Hematopoietic multipotent progenitor cell (in vitro differentiated cells): ENCODE measurements around the gene VPS35L. TPM values are rescaled to one million over a fixed set of nuclear protein-coding genes. Genes with fewer than 3 reads are reported as not detected.

Experiments
- DNase-seq, 3 donors: peaks; one replicate each; pipeline ENCODE4 v3.0.0-alpha.2; 2011 to 2015; ENCODE audit warnings: low read depth in 2 of 3, low spot score in 2 of 3
- total RNA-seq: library from RNA; depleted of rRNA; stranded (reverse); fragments of >200 nt; gene quantifications from one replicate; pipeline ENCODE4 v1.2.3, GENCODE V29; 2012

The VPS35L gene
- total RNA-seq, 1 donor = 27.5 TPM

DNA sequence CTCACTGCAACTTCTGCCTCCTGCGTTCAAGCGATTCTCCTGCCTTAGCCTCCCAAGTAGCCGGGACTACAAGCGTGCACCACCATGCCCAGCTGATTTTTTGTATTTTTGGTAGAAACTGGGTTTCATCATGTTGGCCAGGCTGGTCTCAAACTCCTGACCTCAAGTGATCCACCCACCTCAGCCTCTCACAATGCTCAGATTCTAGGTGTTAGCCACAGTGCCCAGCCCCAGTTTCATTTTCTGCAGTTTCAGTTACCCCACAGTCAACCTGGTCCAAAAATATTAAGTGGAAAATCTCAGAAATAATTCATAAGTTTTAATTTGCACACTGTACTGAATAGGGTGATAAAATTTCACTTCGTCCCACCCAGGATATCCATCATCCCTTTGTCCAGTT is 133.8 kb downstream of the VPS35L start:
- DNase-seq = no peak

GRCh38 chr16:19690196-19690595 is 134.7 kb downstream of the VPS35L start:
- no peak for DNase-seq

DNA sequence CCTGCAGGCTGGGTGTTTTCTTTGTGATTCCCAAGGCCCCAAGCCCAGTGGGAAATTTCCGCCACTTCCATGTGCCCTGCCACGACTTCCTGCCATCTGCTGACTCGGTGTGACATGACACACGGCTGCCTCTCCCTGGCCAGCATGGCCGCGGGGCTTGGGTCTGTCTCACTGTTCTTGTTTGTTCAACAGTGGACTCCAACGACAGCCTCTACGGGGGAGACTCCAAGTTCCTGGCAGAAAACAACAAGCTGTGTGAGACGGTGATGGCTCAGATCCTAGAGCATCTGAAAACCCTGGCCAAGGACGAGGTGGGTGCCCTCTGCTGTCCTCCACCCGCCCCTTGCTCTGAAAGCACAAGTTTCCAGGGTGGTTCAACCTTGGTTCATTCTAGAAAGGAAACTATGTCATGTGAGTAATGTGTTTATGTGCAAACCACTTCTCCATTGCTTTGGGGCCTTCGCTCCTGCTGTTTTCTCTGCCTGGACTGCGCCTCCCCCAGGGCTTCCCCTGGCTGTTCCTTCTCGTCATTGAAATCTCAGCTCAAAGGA is 135.7 kb downstream of the VPS35L start:
- DNase-seq = no peak

DNA sequence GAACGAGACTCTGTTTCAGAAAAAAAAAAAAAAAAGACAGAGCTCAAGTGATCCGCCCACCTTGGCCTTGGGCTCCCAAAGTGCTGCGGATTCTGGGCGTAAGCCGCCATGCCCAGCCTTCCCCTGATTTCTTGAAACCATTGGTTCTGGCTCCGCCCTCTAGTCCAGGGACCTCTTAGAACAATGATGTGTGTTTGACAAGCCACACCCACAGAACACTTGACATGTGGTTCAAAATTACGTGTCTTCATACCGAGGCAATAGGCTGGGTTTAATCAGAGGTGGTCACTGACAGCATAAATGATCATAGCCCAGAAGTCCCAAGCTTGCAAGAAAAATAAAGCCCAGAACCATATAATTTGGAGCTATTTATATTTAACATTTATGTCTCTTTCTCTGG is 139.5 kb downstream of the VPS35L start:
- no peak for DNase-seq

- peak; percentile 18 to 57 (median 38) for DNase-seq
These were observed 140.8 kb downstream of the VPS35L start for GRCh38 chr16:19696328-19696727.

- DNase-seq = no peak
These were observed 141.5 kb downstream of the VPS35L start for GRCh38 chr16:19696961-19697360.

GRCh38 chr16:19697756-19698318 is 142.3 kb downstream of the VPS35L start:
- DNase-seq = no peak

GRCh38 chr16:19698480-19699465 is 143.3 kb downstream of the VPS35L start:
- no peak for DNase-seq

GRCh38 chr16:19699472-19699871 is 144.0 kb downstream of the VPS35L start:
- no peak for DNase-seq

DNA sequence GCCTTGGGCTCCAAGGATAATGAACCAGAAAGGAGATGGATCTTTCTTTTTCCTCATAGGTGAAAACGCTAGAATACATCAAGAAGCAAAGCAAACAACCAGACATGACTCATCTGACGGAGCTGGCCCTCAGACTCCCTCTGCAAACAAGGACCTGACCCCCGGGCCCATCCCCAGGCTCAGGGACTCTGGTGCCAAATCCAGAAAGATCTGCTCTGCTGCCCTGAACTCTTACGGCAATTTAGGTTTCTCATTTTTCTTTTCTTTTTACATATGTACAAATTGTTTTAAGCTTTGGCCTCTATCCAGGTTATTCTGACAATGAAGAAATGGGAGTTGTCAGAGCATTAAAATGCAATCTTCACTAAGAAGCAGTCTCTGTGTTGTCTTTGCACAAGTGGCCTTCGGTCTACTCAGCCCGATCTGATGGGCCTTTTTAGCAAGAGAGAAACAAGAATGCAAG is 144.8 kb downstream of the VPS35L start:
- no peak for DNase-seq

- DNase-seq = no peak
These were observed 145.6 kb downstream of the VPS35L start for GRCh38 chr16:19701091-19701490.

GRCh38 chr16:19703172-19703889 is 147.8 kb downstream of the VPS35L start:
- DNase-seq = no peak

DNA sequence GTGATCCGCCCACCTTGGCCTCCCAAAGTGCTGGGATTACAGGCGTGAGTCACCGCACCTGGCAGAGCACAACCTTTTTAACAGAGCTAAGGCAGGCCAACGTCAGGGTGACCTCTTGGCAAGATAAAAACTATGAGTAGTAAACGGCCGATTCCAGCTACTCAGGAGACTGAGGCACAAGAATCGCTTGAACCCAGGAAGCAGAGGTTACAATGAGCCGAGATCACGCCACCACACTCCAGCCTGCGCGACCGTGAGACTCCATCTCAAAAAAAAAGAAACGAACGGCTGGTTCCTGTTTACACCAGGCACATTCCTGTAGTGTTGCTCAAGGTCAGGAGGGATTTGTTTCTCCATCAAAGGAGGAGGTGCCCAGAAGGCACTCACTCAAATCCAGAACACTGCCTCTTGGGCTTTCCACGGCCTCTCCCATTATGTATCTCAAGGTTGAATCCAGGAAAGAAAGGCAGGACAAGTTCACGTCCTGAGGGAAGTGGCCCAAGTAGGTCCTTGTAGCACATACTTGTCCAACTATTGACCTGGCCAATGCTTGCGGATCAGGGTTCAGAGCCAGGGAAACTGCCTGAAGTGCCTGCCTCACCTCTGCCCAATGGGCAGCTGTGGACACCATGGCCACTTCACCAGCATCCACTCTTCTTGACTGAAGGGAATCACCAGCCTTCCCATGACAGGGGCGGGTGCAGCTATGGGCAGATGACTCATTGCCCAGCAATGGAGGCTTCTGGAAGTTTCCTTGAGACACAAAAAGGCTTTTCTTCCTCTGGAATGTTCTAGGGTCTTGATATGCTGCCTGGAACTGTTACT is 149.0 kb downstream of the VPS35L start:
- no peak for DNase-seq

- no peak for DNase-seq
These were observed 149.6 kb downstream of the VPS35L start for GRCh38 chr16:19705146-19705501.

- no peak for DNase-seq
These were observed 150.3 kb downstream of the VPS35L start for GRCh38 chr16:19705843-19706242.

DNA sequence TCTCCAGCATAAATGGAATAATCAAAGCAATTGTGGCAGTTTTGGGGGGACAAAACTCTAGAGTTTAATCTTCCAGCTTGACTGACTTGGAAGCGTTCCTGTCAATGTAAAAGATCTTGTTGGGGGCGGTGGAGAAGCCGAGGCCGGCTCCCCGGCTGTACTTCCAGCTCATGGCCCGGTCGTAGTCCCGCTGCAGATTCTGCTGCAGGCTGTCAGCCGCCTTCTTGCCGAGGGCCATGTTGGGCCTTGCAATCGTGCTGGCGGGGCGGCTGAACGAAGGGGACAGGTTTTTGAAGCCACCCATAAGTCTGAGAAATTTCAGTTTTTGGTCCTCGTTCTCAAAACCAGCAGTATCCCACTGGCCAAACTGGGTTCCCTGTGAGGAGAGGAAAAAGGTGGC is 151.3 kb downstream of the VPS35L start:
- no peak for DNase-seq

DNA sequence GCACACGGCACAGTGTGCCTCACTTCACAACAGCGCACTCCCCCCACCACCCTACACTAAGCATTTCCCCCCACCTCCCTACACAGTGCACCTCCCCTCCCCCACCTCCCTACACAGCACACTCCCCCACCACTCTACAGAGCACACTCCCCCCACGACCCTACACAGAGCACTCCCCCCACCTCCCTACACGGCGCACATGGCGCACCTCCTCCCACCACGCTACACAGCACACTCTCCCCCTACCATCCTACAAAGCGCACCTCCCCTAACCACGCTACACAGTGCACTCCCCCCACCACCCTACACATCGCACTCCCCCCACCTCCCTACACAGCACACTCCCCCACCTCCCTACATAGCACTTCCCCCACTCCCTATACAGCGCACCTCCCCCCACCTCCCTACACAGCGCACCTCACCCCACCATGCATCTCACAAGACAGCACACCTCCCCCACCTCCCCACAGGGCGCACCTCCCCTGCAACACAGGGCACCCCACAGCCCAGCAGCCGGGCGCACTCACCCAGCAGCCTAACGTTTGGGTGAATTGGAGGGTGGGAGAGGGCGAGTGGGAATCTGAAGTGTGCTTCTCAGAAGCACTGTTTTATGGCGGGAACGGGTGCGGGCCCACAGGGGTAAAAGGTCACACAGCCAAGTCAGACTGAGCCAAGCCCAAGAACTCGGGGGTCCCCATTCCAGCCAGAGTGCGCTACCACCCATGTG is 152.2 kb downstream of the VPS35L start:
- DNase-seq = no peak

- no peak for DNase-seq
These were observed 153.0 kb downstream of the VPS35L start for GRCh38 chr16:19708296-19709205.
